Activated CD4-positive, CD25-positive, alpha-beta regulatory T cell treated with anti-CD3 and anti-CD28 coated beads, Interleukin-2, amount 50 U/mL, for 16 hours (primary cell): Measurements from ENCODE around the gene IGF1R.

Source experiments
- DNase-seq: peaks from one replicate; pipeline ENCODE4 v3.0.0-alpha.2; 2020; ENCODE audit warnings: low read depth, low spot score

IGF1R gene

DNA sequence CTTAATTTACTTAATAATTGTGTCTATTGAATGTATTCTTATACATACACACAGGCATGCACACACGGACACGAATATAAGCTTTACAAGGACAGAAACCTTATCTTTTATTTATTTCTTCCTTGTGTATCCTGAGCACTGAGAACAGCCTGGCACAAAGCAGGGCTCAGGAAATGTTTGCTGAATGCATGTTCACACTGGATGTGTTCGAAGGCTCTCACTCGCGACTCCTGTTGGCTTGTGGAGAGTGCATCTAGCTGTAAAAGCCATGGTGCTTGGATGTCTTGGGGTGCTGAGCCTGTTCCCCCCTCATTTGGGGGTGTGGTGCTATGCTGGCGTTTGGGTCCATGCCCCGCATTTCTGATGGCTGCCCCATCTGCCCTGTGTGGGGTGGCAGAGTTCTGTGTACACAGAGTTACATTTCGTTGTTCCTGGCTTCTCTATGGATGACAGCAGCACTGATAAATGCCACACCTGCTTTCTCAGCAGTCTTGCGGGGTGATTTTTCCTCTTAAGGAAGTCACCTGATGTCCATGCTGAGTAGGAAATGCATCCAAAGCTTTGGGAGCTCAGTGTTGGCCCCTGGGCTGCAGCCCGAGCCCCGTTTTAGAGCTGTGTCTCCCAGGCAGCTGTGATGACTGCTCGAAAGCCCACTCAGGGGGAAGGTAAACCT, 148.5 kb downstream of the IGF1R start:
- no peak for DNase-seq

DNA sequence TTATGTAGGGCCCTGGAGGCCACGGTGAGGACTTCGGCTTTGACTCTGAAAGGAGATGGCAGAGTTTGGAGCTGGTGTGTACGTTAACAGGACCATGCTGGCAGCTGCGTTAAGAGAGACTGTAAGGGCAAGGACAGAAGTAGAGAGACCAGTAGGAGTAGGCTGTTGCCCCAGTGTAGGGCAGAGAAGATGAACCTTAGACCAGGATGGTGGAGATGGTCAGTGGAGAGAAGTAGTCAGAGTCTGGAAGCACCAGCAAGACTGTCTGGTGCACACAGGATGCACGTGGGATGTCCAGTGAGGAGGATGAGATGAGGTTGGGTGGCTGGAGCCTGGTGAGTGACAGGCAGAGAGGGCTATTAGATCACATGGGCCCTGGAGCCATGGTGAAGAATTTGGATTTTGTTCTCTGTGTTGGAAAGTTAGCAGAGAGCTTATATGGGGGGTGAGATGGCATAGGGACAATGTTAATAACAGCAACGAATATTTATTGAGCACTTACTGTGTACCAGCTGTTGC, 150.1 kb downstream of the IGF1R start:
- DNase-seq: no peak

DNA sequence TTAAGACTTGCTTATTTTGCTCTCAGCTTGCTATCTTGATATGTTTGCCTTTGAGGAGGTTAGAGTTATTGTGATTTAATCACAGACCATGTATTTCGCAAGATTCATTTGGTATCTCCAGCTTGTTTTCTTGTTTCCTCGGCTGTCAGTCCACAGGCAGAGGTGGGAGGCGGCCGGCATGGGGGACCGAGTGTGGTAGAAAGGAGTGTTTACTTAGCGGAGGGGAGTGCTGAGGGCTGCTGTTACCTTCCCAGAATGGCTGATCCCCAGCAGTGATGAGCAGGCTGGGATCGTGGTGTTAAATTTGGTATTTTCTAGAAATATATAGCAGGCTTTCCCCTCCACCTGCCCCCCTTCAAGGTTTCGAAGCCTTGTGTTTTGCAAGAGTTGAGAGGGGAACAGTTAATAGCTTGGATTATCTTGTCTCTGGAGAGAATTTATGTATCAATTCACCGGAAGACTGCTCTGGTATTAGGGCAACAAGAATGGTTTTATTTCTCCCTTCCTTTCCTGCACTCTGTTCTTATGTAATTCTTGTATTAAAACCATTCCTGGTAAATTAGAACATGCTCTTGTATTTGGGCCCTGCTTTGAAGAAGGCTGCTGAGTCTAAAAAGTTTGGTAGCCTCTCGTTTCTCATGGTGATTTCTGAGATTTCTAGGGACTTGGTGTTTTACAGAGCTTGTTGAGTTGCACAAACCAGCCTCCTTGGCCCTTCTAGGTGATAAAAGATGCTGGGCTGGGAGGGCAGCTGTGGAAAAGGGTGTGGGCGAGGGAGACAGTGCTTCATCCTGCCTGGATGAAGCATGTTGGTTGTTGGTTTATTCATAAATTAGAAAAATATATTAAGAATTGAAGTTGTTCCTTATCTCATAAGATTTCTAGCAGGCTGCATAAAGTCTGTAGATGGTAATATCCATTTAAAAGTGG, 151.4 kb downstream of the IGF1R start:
- DNase-seq: no peak

DNA sequence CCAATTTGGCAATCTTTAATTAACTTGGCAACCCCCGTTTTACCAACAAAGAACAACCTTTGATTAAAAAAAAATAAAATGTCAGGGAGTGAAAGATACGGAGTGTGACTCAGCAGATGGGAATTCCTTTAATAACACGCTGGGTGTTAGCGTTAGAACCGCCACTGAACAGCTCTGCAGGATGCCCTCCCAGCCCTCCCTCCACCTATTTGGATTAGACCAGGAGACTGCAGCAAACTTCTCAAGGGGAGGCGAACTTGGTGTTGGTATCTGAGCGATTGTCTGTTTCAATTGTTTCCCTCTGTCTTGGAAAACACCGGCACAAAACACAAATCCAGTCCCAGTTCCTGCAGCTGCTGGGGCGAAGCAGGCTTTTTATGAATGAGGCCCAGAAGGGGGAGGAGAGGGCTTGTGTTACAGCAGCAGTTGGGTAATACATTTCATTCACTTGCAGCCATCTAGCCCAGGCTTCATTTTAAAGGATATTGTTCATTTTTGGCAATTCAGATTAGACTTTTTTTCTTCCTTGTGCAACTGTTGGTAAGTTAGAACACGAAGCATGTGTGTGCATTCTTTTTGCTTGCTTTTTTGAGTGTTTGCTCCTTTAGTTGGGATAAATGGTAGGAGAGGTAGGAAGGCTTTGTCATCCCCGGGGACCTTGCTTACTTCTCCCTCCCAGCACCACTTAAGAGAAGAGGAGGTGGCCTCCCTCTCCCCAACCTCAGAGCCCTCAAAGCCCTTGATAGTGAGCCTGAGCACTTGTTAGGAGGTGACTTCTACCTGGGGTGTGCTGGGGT, 152.3 kb downstream of the IGF1R start:
- no peak for DNase-seq

DNA sequence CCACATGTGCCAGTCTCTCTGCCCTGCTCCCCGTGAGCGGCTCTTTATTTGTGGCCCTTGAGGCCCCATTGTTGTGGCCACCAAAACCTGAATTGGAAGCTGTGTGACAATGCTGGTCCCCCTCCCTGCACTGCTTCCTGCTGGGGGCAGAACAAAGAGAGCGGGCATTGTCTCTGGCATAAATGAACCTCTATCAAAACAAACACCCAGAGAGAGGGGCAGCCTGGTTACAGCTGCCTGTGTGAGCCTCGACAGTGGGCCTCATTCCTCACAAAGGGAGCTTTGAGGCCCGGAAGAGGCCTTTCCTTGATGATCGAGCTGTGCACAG, 152.9 kb downstream of the IGF1R start:
- DNase-seq: no peak

DNA sequence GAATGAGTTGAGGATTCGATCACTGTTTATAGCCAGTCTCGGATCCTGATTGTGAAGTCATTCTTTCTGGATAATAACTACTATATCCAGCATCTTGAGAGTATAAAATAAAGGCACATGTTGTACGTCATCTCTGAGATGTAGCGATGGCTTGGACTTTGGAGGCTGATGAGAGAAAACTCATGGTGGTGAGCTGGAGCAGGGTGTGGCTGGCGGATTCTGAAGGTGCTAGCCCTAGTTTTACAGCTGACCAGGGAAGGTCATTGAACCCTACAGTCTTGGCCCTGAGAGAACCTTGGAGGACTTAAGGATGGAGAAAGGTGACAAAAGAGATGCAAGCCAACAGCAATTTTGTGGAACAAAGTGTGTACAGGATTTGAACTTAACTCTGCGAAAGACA, 153.8 kb downstream of the IGF1R start:
- no peak for DNase-seq

DNA sequence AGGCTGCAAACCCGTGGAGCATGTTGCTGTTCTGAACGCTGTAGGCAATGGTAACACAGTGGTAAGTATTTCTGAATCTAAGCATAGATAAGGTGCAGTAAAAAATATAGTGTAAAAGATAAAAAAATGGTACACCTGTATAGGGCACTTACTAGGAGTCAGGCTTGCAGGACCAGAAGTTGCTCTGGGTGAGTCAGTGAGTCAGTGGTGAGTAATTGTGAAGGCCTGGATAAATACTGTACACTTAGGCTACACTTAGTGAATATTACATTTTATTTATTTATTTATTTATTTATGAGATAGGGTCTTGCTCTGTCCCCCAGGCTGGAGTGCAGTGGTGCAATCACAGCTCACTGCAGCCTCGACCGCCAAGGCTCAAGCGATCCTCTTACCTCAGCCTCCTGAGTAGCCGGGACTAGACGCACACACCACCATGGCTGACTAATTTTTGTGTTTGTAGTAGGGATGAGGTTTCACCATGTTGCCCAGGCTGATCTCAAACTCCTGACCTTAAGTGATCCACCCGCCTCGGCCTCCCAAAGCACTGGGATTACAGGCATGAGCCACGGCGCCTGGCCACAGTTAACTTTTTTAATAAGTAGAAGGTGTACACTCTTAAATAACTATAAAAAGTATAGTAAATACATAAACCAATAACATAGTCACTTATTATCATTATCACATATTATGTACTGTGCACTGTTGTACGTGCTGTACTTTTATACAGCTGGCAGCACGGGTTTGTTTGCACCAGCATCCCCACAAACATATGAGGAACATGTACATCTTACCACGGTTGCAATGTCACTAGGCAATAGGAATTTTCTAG, 155.1 kb downstream of the IGF1R start:
- no peak for DNase-seq

DNA sequence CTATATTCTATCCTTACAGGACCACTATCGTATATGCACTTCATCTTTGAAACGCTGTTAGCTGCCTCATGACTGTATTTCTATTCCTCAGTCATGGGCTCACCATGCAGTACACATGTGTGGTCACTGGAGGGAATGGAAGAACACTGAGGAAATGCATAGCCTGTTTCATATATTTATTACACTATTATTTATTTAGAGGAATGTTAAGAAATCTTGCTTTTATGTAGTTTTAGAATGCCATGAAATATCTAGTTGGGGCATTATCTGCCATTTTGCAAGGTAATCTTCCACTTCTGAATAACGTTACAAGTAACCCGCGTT, 155.7 kb downstream of the IGF1R start:
- DNase-seq: no peak

DNA sequence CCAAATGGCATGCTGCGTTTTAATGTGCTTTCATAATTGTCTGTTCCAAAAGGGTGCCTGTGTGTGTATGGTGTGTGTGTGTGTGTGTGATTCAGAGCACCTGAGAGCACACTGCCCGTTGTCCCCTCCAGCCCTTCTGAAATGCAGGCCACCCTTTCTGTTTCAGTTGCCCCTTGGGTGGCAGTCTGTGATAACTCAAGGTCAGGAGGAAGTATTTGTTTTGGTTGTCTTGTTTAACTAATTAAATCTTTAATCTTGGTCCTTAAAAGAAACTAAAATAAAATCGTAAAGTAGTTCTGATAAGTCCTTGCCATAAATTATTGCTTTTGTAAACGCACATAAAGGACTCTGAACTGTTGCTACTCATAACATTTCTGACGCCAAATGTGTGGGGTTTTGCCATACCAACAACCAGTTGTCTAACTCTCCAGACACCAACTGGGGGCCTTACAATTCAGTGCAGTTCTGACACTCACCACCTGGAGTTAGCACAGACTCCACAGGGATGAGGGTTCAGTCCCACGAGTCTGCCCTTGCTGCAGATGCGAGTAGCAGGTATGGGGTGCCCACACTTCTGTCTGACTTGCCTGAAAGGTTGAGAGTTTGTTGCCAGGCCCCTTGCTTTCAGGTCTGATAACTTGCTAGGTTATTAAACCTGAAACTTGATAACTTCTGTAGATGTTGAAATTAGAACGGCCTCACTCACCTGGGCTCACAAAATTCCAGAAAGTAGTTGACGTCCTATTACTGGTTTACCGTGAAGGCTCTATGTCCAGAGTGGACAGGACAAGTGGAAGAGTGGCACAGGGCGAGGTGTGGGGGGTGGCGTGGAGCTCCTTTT, 157.3 kb downstream of the IGF1R start:
- no peak for DNase-seq

DNA sequence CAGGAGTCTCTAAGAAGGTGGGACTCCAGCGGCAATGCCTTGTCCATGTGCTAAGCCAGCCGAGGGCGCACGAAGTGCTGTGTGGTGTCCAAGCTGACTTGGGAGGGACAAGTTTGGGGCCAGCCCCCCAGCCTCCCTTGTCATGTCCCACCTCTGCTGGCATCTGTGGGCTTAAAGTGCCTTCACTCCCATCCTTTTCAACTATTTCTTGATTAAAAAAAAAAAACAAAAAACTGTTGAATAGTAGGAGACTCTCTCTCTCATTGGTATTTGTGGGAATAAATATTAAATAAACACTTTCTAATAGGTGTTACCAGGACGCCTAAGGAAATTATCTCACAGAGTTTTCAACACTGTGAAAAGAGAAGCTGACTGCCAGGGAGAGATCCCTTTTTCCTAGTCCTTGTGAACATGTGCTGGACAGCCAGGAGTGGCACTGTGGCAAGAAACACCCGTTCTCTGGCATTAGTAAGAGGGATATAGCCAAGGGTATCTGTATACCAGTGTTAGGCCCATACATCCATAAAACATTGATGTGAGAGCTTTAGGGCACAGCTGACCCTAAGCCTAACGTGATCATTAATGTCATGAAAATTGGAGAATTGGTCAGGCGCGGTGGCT, 158.0 kb downstream of the IGF1R start:
- DNase-seq: no peak

DNA sequence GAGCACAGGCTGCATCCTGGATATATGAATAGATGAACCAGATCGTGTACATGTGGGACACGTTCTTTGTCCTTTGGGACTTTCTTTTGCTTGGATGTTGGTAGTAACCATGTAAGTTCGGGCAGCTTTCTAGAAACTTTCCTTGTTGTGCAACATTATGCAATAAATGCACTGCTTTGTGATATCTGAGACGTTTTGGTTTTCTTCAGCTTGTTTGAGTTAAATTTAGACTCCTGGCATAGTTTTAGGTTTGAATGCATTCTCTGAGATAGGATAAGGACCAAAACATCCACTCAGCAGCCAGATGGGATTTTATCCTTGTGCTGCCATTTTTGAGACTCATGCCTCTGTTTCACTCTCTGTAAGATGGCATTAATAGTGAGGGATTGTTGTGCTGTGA, 158.9 kb downstream of the IGF1R start:
- DNase-seq: no peak

DNA sequence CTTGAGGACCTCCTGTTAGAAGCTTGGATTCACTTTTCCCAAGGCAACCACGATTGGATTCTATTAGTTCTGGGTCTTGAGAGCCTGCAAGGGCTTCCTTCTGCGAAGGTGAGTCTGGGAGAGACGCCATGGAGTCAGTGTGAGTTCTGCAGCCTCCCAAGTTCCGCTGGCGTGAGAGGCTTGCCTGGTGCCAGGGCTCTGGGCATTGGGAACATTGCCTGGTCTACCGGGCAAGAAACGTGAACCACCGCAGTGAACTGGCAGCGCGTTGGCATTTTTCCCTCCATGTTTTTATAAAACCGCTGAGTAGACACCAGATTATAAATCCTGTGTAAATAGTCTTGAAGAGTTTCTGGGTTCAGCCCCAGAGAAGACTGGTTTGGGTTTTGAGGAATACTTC, 160.9 kb downstream of the IGF1R start:
- no peak for DNase-seq

DNA sequence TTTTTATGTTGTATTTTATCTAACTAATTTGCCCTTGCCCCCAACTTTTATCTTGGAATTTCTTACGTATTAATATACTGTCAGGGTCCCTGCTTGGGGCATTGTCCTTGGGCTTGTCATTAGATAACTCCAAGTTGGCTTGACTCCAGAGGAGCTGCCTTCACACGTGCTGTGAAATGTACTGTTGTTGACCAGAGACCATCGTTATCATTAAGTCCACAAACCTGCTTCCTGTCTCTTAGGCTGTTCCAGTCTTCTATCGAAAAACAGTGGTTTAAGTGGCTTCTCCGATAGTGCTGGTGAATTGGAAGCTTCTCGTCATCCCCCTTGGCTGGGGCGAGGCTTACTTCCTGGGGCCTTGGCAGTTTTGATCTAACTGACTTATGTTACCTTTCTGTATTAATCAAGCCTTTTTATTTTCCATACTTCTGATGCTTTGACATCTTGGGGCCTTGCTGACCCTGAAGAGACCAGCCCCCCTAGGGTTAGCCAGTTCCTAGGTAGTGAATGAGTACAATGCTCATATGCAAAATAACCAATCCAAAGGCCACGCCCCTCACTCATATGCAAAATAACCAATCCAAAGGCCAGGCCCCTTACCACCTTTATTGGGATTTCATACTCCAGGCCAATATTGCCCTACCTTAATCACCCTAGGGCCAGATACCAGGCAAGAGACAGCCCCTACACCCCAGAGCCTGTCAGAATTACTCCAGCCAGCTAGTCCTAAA, 164.5 kb downstream of the IGF1R start:
- no peak for DNase-seq

DNA sequence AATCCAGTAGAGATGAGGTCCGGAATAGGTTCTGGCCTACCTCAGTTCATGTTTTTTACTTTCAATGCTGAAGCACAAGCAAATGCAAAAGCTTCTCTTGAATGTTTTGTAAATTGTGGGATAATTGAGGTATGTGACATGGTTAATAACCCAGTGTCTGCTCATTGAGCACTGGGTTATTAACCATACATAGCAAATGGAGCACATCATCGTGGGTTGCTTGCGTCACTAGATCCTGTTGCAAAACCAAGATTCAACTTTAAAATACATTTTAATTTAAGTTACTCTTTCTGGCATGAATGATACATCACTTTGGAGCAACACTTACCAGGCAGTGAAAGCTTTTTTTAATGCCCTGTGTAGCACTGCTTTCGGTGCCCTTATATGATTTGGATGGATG, 165.6 kb downstream of the IGF1R start:
- DNase-seq: no peak

DNA sequence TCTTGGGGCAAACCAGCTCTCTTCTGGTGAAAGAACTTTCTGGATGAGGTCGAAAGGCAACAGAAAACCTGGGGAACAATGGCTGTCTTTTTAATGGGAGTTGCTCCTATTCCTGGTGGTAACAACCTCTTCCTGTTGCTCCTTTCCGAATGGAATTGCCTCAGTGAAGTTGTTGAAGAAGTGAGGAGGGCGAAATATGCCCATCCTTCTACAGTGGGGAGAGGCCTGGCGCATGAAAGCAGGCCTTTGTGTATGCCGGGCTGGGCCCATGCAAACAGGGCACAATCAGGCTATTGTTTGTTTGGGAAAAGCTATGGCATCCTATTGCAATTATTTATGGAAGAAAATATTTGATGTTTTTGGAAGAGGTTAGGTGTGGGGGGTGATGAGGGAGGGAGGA, 166.9 kb downstream of the IGF1R start:
- DNase-seq: no peak

DNA sequence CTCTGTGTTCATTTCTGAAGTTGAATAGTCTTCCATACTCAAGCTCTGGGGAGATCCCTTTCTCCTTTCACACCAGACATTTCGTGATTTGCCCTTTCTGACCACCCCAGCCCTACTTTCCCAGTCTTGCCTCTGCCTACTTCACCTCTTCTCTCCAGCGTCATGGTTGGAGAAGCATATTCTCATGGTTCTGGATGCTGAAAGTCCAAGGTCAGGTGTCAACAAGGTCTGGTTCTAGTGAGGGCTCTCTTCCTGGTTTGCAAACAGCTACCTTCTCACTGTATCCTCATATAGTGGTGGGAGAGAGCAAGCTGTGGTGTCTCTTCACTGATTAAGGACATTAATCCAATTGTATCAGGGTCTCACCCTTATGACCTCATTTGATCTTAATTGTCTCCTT, 169.4 kb downstream of the IGF1R start:
- no peak for DNase-seq

DNA sequence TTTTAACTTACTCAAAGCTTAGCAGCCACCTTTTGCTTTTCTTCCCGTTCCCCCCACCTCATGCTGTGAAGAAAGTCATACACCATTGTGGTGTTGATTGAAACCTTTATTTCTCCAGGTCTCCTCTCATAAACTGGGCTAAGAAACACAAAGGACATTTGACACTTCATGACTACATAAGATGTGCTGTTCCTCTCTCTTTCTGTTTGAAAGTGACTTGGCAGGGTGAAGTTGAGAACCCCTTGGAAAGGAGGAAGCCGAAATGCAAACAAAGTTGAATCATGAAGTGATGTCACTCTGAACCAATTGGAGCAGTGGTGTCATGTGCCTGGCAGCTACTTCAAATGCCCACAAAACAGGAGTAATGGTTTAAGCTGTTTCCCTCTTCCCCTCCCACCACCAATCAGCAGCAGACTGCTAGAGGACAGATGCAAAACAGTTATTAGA, 174.7 kb downstream of the IGF1R start:
- DNase-seq: no peak

DNA sequence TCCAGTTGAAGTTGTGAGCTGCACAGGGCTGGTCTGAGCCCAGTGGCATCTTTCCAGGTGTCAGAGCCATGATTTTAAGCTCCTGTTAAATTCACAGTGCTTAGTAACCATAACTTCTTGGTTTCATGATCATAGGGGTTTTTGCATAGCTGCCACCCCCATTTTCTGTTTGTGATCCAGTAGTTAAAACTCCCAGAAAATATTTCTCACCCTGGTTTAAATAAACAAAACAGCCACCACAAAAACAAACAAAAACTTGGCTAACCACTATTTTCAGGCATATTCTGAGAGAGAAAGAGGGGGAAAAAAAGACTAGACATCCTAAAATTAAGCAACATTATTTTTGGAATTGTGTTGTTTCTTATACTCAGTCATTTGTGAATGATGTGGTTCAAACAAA, 175.3 kb downstream of the IGF1R start:
- no peak for DNase-seq

DNA sequence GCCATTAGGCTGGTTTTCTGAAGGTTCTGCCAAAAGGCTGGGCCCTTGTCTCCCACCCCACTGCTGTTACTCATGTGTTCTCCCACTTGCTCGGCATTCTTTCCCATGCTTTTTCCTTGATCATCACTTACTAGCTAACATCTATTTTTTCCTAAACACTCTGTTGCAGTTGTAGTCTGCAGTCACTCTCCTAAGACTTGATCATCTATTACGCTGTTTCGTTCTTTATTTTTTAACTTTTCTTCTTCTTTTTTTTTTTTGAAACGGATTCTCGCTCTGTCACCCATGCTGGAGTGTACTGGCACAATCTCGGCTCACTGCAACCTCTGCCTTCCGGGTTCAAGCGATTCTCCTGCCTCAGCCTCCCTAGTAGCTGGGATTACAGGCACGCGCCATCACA, 176.3 kb downstream of the IGF1R start:
- DNase-seq: no peak
